ENCODE measurements around the gene REC114.

DNA sequence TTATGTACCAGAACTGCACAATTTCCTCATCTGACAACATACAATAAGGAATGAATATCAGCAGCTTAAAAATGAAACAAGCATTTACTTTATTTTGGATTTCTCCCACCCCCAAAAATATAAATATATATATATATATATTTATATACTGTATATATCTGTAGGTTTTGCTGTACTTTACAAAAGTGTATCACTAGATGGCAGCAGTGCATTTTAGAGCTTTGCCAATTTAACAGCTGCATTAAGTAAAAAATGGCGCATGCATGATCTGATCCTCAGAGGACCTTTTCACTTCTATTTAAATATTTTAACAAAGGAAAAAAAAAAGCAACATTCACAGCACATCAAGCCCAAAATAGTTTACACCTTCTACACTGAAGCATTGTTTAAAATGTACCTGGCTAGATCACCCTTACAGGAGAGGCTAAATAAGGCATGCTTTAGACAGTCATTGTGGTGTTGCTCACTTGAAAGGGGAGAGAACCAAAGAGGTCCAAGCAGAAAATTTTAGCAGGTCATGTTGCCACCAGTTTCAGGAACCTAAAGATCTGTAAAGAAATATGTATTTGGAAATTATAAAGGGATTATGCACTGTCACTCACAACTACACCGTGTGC, 117.6 kb downstream of the REC114 start:
- TF ChIP-seq POLR2AphosphoS5 (IDR thresholded peaks at IDR 0.05; ENCODE audit: insufficient read depth, low read depth, low read length) (no peak), CTCF (IDR thresholded peaks at IDR 0.05; ENCODE audit: extremely low read depth in 1 of 2, insufficient read depth in 1 of 2, low read depth in 1 of 2, low read length in 2 of 2) (peak; percentile 10 to 36), POLR2A (IDR thresholded peaks at IDR 0.05; ENCODE audit: low read depth, low read length) (no peak), EZH2 (IDR thresholded peaks at IDR 0.05; ENCODE audit: borderline replicate concordance, low read depth, low read length, severe bottlenecking) (no peak)
